Osteoblast (primary cell): Measurements from ENCODE around the gene PPP2CA. TPM values are rescaled to one million over a fixed set of nuclear protein-coding genes. Genes with fewer than 3 reads are reported as not detected.

Experiments used
- DNase-seq: peaks from one replicate; pipeline ENCODE4 v3.0.0; 2011; ENCODE audit warnings: low spot score, mixed read lengths; ENCODE audit not compliant: insufficient read length; ENCODE audit errors: missing footprints
- H2AFZ ChIP-seq: 2 replicates; pipeline ENCODE4 v1.6.0; 2011; ENCODE audit warnings: mild to moderate bottlenecking, low read length
- H3K27ac ChIP-seq: 2 replicates; pipeline ENCODE4 v1.5.1; 2011; ENCODE audit warnings: mild to moderate bottlenecking, low read depth, low read length, moderate library complexity
- H3K27me3 ChIP-seq: 2 replicates; pipeline ENCODE4 v1.6.0; 2012; ENCODE audit warnings: mild to moderate bottlenecking, control low read depth, inconsistent platforms, low read length, moderate library complexity; ENCODE audit not compliant: insufficient read depth
- H3K36me3 ChIP-seq: 2 replicates; pipeline ENCODE4 v1.5.1; 2011; ENCODE audit warnings: mild to moderate bottlenecking, low read length, control low read depth, moderate library complexity; ENCODE audit not compliant: insufficient read depth
- H3K4me1 ChIP-seq: 2 replicates; pipeline ENCODE4 v1.5.1; 2011; ENCODE audit warnings: mild to moderate bottlenecking, low read length, control low read depth, moderate library complexity; ENCODE audit not compliant: insufficient read depth
- H3K4me2 ChIP-seq: 2 replicates; pipeline ENCODE4 v1.6.0; 2011; ENCODE audit warnings: mild to moderate bottlenecking, low read length; ENCODE audit not compliant: insufficient read depth
- H3K4me3 ChIP-seq: fragments of 200-600 bp; sonication (generic); 3 replicates; pipeline ENCODE4 v1.5.1; 2012; ENCODE audit warnings: mild to moderate bottlenecking, low read length, inconsistent platforms; ENCODE audit not compliant: insufficient read depth
- H3K79me2 ChIP-seq: 2 replicates; pipeline ENCODE4 v1.6.0; 2012; ENCODE audit warnings: mild to moderate bottlenecking, low read length, control low read depth, inconsistent platforms; ENCODE audit not compliant: insufficient read depth
- H3K9me3 ChIP-seq: 2 replicates; pipeline ENCODE4 v1.5.1; 2011; ENCODE audit warnings: low read depth, low read length, control low read depth
- H4K20me1 ChIP-seq: 2 replicates; pipeline ENCODE4 v1.6.0; 2012; ENCODE audit warnings: mild to moderate bottlenecking, low read length, control low read depth; ENCODE audit not compliant: insufficient read depth
- CTCF ChIP-seq: IDR thresholded peaks from 2 replicates; pipeline ENCODE4 v1.5.1; 2011; ENCODE audit warnings: mild to moderate bottlenecking, low read depth, low read length, moderate library complexity; ENCODE audit errors: extremely low read depth
- small RNA-seq: library from RNA; depleted of rRNA; stranded (forward); fragments of <200 nt; gene quantifications from one replicate; pipeline ENCODE3, GENCODE V24; 2012
- total RNA-seq: library from RNA; depleted of rRNA; stranded (reverse); fragments of >200 nt; gene quantifications from 2 replicates; pipeline ENCODE4 v1.2.3, GENCODE V29; 2012

Gene PPP2CA
- total RNA-seq, 1 donor = 55.4 TPM

DNA sequence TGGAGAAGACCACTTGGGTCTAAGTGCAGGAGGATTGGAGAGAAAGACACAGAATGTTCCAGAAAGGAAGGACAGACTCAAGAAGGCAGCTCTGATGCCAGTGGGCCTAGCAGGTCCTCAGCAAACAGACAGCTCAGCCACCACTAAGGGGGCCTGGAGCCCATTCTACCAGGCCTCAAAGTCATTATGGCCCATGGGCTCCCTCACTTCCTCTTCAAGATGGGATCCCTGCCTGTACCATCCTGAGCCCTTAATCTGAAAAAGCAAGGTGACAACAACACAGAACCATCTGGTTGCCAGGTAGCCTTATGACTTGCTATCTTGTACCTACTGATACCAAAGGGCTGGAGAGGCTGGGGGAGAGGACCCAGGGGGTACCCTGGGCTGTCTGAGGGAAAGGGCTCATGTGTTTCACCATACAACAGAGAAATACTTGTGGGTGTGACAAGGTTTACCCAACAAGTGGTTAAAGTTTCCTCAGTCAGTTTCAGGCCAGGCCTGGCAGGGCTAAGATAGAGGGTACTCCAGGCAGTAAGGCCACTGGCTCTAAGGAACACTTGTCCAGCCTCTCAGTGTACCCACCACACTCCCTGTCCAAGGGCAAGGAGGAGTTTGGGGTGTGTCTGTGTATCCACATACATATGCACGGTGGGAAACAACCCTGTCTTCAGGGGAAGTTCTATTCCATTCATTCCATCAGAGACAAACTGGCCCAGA is 80.7 kb downstream of the PPP2CA start:
- H3K4me1 ChIP-seq = peaks cover 7% of the 10 kb centered on the region
- H3K36me3 ChIP-seq = peaks cover 73% of the 10 kb centered on the region
- TF ChIP-seq CTCF = no peak
- H3K27me3 ChIP-seq = no peaks in the 10 kb centered on the region
- H3K79me2 ChIP-seq = peaks cover 75% of the 10 kb centered on the region
- no peak overlapping the region for H3K27ac ChIP-seq
- H3K9me3 ChIP-seq = no peaks in the 10 kb centered on the region
- no peak overlapping the region for H3K4me2 ChIP-seq
- DNase-seq = no peak
- peaks cover 68% of the 10 kb centered on the region for H4K20me1 ChIP-seq
- H2AFZ ChIP-seq = no peak overlapping the region
- H3K4me3 ChIP-seq = no peak overlapping the region

Small RNAs within 50 kb of the gene (small RNA-seq; reads per million reads assigned to genes)
- not detected for gene MIR3661

Other genes starting within 250 kb of the PPP2CA start
- 236 and 264 TPM in 2 replicates for gene VDAC1, start 221.1 kb downstream of the PPP2CA start, total RNA-seq
- gene TCF7, start 111.4 kb downstream of the PPP2CA start, total RNA-seq = 2.9 and 3.3 TPM in 2 replicates
- gene SKP1, start 49.1 kb downstream of the PPP2CA start, total RNA-seq = 123 and 145 TPM in 2 replicates
- gene CDKL3, start 141.1 kb upstream of the PPP2CA start, total RNA-seq = 2.7 and 2.9 TPM in 2 replicates
- 34.2 and 73.5 TPM in 2 replicates for gene UBE2B, start 145.5 kb upstream of the PPP2CA start, total RNA-seq
- 17.4 and 20.3 TPM in 2 replicates for gene CDKN2AIPNL, start 185.8 kb upstream of the PPP2CA start, total RNA-seq